Caco-2 (cell line): ENCODE data around the gene DLGAP4. TPM values are rescaled to one million over a fixed set of nuclear protein-coding genes. Genes with fewer than 3 reads are reported as not detected.

Experiments
- BruUV-seq: library from RNA; stranded (reverse); fragments of 400-500 nt; replicated peaks from 2 replicates; lab custom pipeline; 2021; lab: Mats Ljungman, UMichigan
- CTCF ChIA-PET: fragments of 300-600 bp; sonication (Branson Sonifier 250); formaldehyde crosslinking; loops from one replicate; lab custom pipeline; 2022; ENCODE audit warnings: antibody characterized with exemption; lab: Charles Lee
- POLR2A ChIA-PET: fragments of 300-600 bp; sonication (Branson Sonifier 250); formaldehyde crosslinking; loops from one replicate; lab custom pipeline; 2022; ENCODE audit warnings: antibody characterized with exemption; lab: Charles Lee
- DNase-seq, 2 experiments: peaks; one replicate each; pipeline versions ENCODE4 v3.0.0 to v3.0.0-alpha.2; 2020 to 2022
- H3K27me3 ChIP-seq: replicated peaks from 2 replicates; pipeline ENCODE4 v1.6.0; 2011; ENCODE audit warnings: low read length; ENCODE audit not compliant: control insufficient read depth, insufficient read depth
- H3K36me3 ChIP-seq: 2 replicates; pipeline ENCODE4 v1.5.1; 2011; ENCODE audit warnings: low read length; ENCODE audit not compliant: control insufficient read depth, insufficient read depth
- H3K4me1 ChIP-seq: fragments of 250-450 bp; sonication (Bioruptor Pico); 2 replicates; pipeline ENCODE4 v1.5.1; 2020; ENCODE audit warnings: mild to moderate bottlenecking
- H3K4me3 ChIP-seq: 2 replicates; pipeline ENCODE4 v1.5.1; 2011; ENCODE audit warnings: low read depth, mild to moderate bottlenecking, control low read depth, low read length
- H3K9me3 ChIP-seq: fragments of 250-450 bp; sonication (Bioruptor Pico); 2 replicates; pipeline ENCODE4 v1.5.1; 2020; ENCODE audit warnings: mild to moderate bottlenecking, moderate library complexity
- H3K27ac Mint-ChIP-seq: one replicate; pipeline ENCODE4 v1.8.0; 2022; ENCODE audit warnings: mixed read lengths; ENCODE audit not compliant: unreplicated experiment
- H3K27me3 Mint-ChIP-seq: one replicate; pipeline ENCODE4 v1.8.0; 2022; ENCODE audit warnings: mixed read lengths; ENCODE audit not compliant: insufficient read depth, unreplicated experiment
- H3K36me3 Mint-ChIP-seq: one replicate; pipeline ENCODE4 v1.8.0; 2022; ENCODE audit warnings: mild to moderate bottlenecking, mixed read lengths; ENCODE audit not compliant: insufficient read depth, unreplicated experiment
- H3K4me1 Mint-ChIP-seq: one replicate; pipeline ENCODE4 v1.8.0; 2022; ENCODE audit warnings: low read depth, mixed read lengths; ENCODE audit not compliant: unreplicated experiment
- H3K4me3 Mint-ChIP-seq: one replicate; pipeline ENCODE4 v1.8.0; 2022; ENCODE audit warnings: mild to moderate bottlenecking, moderate library complexity, mixed read lengths; ENCODE audit not compliant: unreplicated experiment
- H3K9me3 Mint-ChIP-seq: one replicate; pipeline ENCODE4 v1.8.0; 2022; ENCODE audit warnings: mixed read lengths; ENCODE audit not compliant: unreplicated experiment
- intact Hi-C: fragments of 100-400 bp; cut with micrococcal nuclease; formaldehyde crosslinking; loops from one replicate; pipeline ENCODE4 v1.10.0; 2022; ENCODE audit not compliant: unreplicated experiment
- total RNA-seq: library from RNA; stranded (reverse); gene quantifications from 2 replicates; pipeline ENCODE4 v1.2.3, GENCODE V29; 2022
- TF ChIP-seq, protein P1 (sequence below), 2 experiments: fragments of 200-600 bp in 1 of 2; IDR thresholded peaks; 1 replicate in 1 of 2; 2 replicates in 1 of 2; pipeline versions ENCODE4 v1.5.1 to v1.8.0; 2011 to 2022; ENCODE audit warnings: antibody characterized with exemption in 1 of 2, control low read depth in 1 of 2, inconsistent platforms in 1 of 2, low read depth in 1 of 2, low read length in 1 of 2, mild to moderate bottlenecking in 1 of 2, moderate library complexity in 1 of 2; ENCODE audit not compliant: insufficient read depth in 1 of 2, severe bottlenecking in 1 of 2, unreplicated experiment in 1 of 2

Gene DLGAP4
- total RNA-seq, 1 experiment from 2014 or later: 122 TPM

DNA sequence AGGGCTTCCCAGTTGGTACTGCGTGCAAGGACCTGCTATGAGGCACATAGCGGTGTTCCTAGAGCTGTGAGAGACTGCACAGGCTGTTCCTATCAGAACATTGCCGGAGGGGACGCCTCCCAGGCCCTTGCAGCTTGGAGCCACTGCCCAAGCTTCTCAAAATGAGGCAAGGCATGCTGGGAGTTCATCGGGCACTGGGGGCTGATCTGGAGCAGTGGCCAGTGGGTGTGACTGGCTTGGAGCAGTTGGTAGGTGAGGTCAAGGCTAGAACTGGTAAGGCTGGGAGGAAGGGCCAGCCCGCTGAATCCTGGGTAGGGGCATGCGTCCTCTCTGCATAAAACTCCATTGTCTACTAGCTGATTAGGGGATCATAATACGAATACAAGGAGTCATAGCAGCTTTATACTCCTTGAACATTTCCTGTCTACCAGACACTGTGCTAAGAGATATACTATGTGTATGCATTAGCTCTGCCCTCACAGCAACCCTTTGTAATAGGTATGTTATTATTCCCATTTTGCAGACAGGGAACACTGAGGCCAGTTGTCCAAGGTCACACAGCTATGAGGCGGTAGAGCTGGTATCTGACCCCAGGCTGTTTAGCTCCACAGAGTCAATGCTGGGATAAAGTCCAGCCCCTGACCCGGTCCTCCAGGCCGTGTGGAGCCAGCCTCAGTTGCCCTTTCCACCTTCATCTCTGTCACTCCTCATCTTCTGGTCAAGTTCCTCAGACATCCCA lies 53.7 kb downstream of the DLGAP4 start:
- CTCF ChIA-PET: interaction anchor here (0.6 kb wide), 1 partner anchor 1213 kb away, joined by 3 read pairs; the partner anchor contains the start of gene EDEM2
- TF ChIP-seq, protein P1, sequence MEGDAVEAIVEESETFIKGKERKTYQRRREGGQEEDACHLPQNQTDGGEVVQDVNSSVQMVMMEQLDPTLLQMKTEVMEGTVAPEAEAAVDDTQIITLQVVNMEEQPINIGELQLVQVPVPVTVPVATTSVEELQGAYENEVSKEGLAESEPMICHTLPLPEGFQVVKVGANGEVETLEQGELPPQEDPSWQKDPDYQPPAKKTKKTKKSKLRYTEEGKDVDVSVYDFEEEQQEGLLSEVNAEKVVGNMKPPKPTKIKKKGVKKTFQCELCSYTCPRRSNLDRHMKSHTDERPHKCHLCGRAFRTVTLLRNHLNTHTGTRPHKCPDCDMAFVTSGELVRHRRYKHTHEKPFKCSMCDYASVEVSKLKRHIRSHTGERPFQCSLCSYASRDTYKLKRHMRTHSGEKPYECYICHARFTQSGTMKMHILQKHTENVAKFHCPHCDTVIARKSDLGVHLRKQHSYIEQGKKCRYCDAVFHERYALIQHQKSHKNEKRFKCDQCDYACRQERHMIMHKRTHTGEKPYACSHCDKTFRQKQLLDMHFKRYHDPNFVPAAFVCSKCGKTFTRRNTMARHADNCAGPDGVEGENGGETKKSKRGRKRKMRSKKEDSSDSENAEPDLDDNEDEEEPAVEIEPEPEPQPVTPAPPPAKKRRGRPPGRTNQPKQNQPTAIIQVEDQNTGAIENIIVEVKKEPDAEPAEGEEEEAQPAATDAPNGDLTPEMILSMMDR (IDR thresholded peaks at IDR 0.05; ENCODE audit: insufficient read depth in 1 of 2, low read depth in 1 of 2, low read length in 1 of 2, severe bottlenecking in 1 of 2, unreplicated experiment in 1 of 2): no peak
- no TSS peak for BruUV-seq
- Histone ChIP-seq H3K4me3 (no peak overlapping the region), H3K36me3 (no peaks in the 10 kb centered on the region), H3K27me3 (no peaks in the 10 kb centered on the region), H3K9me3 (no peaks in the 10 kb centered on the region), H3K4me1 (no peaks in the 10 kb centered on the region)
- peaks cover 25% of the 10 kb centered on the region for H3K27me3 Mint-ChIP-seq
- intact Hi-C loops: loop anchor here (5.0 kb wide), 1 partner anchor 37 kb away; no protein-coding TSS in a partner anchor
- H3K27ac Mint-ChIP-seq: no peak overlapping the region
- POLR2A ChIA-PET: no interaction called here
- no peaks in the 10 kb centered on the region for H3K9me3 Mint-ChIP-seq
- H3K36me3 Mint-ChIP-seq: no peaks in the 10 kb centered on the region
- H3K4me1 Mint-ChIP-seq: peaks cover 9% of the 10 kb centered on the region
- no peak overlapping the region for H3K4me3 Mint-ChIP-seq
- DNase-seq: no peak

DNA sequence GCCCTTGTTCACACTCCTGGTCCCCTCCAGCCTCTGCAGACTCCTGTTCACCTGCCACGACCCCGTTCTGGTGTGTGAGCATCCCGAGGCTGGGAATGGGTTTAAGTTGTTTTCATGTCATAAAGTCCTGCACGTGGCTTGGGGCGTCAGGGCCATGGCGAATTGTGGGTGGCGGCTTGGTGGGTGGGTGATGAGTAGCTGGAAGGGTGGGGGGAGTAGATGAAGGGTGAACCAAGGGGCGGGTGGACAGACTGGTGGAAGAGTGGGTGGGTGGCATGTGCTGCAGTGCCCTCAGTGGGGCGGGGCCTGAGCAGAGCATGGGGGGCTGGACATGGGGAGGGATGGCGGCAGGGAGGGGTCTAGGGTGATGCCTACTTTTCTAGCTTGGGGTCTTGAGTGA lies 54.3 kb downstream of the DLGAP4 start:
- H3K4me3 Mint-ChIP-seq: no peak overlapping the region

DNA sequence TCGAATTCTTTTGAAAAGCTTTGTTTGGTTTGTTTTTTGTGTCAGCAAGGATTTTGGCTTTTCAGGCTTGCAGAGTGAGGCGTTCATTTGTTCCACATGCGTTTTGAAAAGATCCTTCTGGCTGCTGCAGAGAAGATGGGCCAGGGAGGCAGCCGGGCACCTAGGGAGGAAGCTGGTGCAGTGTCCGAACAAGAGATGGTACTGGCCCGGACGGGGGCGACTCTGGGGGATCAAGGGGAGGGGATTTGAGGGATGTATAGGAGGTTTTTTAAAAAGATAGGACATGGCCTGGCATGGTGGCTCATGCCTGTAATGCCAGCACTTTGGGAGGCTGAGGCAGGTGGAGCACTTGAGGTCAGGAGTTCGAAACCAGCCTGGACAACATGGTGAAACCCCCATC lies 55.3 kb downstream of the DLGAP4 start:
- Histone ChIP-seq H3K36me3 (no peaks in the 10 kb centered on the region), H3K4me1 (no peaks in the 10 kb centered on the region), H3K4me3 (no peak overlapping the region), H3K27me3 (no peaks in the 10 kb centered on the region; the same call in none of the 2 replicates), H3K9me3 (no peaks in the 10 kb centered on the region)
- ChIA-PET POLR2A (no interaction called here), CTCF (interaction anchor here (0.7 to 1.8 kb wide), 2 partner anchors 23 to 78 kb away, joined by 5 to 6 read pairs; no protein-coding TSS in a partner anchor)
- H3K36me3 Mint-ChIP-seq: no peaks in the 10 kb centered on the region
- TF ChIP-seq, protein P1 (IDR thresholded peaks at IDR 0.05; ENCODE audit: insufficient read depth in 1 of 2, low read depth in 1 of 2, low read length in 1 of 2, severe bottlenecking in 1 of 2, unreplicated experiment in 1 of 2): no peak
- intact Hi-C loops: loop anchor here (5.0 kb wide), 1 partner anchor 36 kb away; no protein-coding TSS in a partner anchor
- no peak overlapping the region for H3K27ac Mint-ChIP-seq
- H3K4me1 Mint-ChIP-seq: peaks cover 9% of the 10 kb centered on the region
- DNase-seq: no peak
- H3K27me3 Mint-ChIP-seq: peaks cover 29% of the 10 kb centered on the region
- BruUV-seq: no TSS peak
- H3K4me3 Mint-ChIP-seq: no peak overlapping the region
- no peaks in the 10 kb centered on the region for H3K9me3 Mint-ChIP-seq

More for the DNA sequence above, 54.3 kb downstream of the DLGAP4 start:
- no TSS peak for BruUV-seq
- ChIA-PET POLR2A (no interaction called here), CTCF (no interaction called here)
- TF ChIP-seq, protein P1 (IDR thresholded peaks at IDR 0.05; ENCODE audit: insufficient read depth in 1 of 2, low read depth in 1 of 2, low read length in 1 of 2, severe bottlenecking in 1 of 2, unreplicated experiment in 1 of 2): no peak
- intact Hi-C loops: loop anchor here (5.0 kb wide), 1 partner anchor 37 kb away; no protein-coding TSS in a partner anchor
- peaks cover 9% of the 10 kb centered on the region for H3K4me1 Mint-ChIP-seq
- H3K27me3 Mint-ChIP-seq: peaks cover 27% of the 10 kb centered on the region
- Histone ChIP-seq H3K9me3 (no peaks in the 10 kb centered on the region), H3K27me3 (no peaks in the 10 kb centered on the region), H3K4me1 (no peaks in the 10 kb centered on the region), H3K4me3 (no peak overlapping the region), H3K36me3 (no peaks in the 10 kb centered on the region)
- no peaks in the 10 kb centered on the region for H3K9me3 Mint-ChIP-seq
- H3K36me3 Mint-ChIP-seq: no peaks in the 10 kb centered on the region
- DNase-seq: no peak
- H3K27ac Mint-ChIP-seq: no peak overlapping the region
